PC-9 (cell line): ENCODE data around the gene C2orf69. TPM values are rescaled to one million over a fixed set of nuclear protein-coding genes. Genes with fewer than 3 reads are reported as not detected.
A peak's percentile ranks its signal among the peaks of the same experiment; 100 is the strongest.
"Not testable (repeated sequence)": the region's sequence is repeated elsewhere in the genome, so short reads cannot be mapped to it uniquely, and the experiment has no call there.

ENCODE experiments used
- BruUV-seq: library from RNA; stranded (reverse); fragments of 400-500 nt; replicated peaks from 2 replicates; lab custom pipeline; 2021; lab: Mats Ljungman, UMichigan
- CTCF ChIA-PET: fragments of 300-600 bp; sonication (Branson Sonifier 250); formaldehyde crosslinking; loops from one replicate; lab custom pipeline; 2022; ENCODE audit warnings: antibody characterized with exemption; lab: Charles Lee
- POLR2A ChIA-PET: fragments of 300-600 bp; sonication (Branson Sonifier 250); formaldehyde crosslinking; loops from one replicate; lab custom pipeline; 2022; ENCODE audit warnings: antibody characterized with exemption; ENCODE audit not compliant: unreplicated experiment; lab: Charles Lee
- DNase-seq, 2 experiments: peaks; one replicate each; pipeline versions ENCODE4 v3.0.0 to v3.0.0-alpha.2; 2015 to 2022; ENCODE audit warnings: mixed read lengths in 1 of 2
- H2AFZ ChIP-seq: fragments of 200-600 bp; sonication (generic); 2 replicates; pipeline ENCODE4 v1.8.1; 2017; ENCODE audit warnings: antibody characterized with exemption
- H3F3A ChIP-seq: fragments of 200-600 bp; sonication (generic); 2 replicates; pipeline ENCODE4 v1.8.1; 2017; ENCODE audit warnings: antibody characterized with exemption, mild to moderate bottlenecking, low read depth; ENCODE audit not compliant: insufficient read depth
- H3K27ac ChIP-seq: fragments of 200-600 bp; sonication (generic); 2 replicates; pipeline ENCODE4 v1.6.1; 2016; ENCODE audit warnings: mixed run types
- H3K27me3 ChIP-seq: fragments of 200-600 bp; sonication (generic); 2 replicates; pipeline ENCODE4 v1.6.1; 2016; ENCODE audit warnings: low read depth, mixed run types; ENCODE audit not compliant: insufficient read depth
- H3K36me3 ChIP-seq: fragments of 200-600 bp; sonication (generic); 2 replicates; pipeline ENCODE4 v1.6.1; 2016; ENCODE audit warnings: low read depth, mixed run types
- H3K4me1 ChIP-seq: fragments of 200-600 bp; sonication (generic); replicated peaks from 2 replicates; pipeline ENCODE4 v1.6.1; 2016; ENCODE audit warnings: mixed run types; ENCODE audit not compliant: insufficient read depth
- H3K4me2 ChIP-seq: fragments of 200-600 bp; sonication (generic); 2 replicates; pipeline ENCODE4 v1.6.1; 2017; ENCODE audit warnings: mixed run types
- H3K4me3 ChIP-seq: fragments of 200-600 bp; sonication (generic); 2 replicates; pipeline ENCODE4 v1.6.1; 2016; ENCODE audit warnings: mixed run types
- H3K79me2 ChIP-seq: fragments of 200-600 bp; sonication (generic); 2 replicates; pipeline ENCODE4 v1.6.1; 2017; ENCODE audit warnings: low read depth, mixed run types
- H3K9me2 ChIP-seq: fragments of 200-600 bp; sonication (generic); 2 replicates; pipeline ENCODE4 v1.8.1; 2017; ENCODE audit warnings: mild to moderate bottlenecking; ENCODE audit not compliant: insufficient read depth
- H3K9me3 ChIP-seq: fragments of 200-600 bp; sonication (generic); 2 replicates; pipeline ENCODE4 v1.8.1; 2016; ENCODE audit warnings: low read depth; ENCODE audit not compliant: insufficient read depth
- H4K20me1 ChIP-seq: fragments of 200-600 bp; sonication (generic); 2 replicates; pipeline ENCODE4 v1.8.1; 2017; ENCODE audit not compliant: insufficient read depth
- CTCF ChIP-seq: fragments of 200-600 bp; sonication (generic); conservative IDR thresholded peaks from 2 replicates; pipeline ENCODE4 v1.6.1; 2017; ENCODE audit warnings: mixed run types, antibody characterized with exemption, mild to moderate bottlenecking, moderate library complexity
- EZH2 ChIP-seq: fragments of 200-600 bp; sonication (generic); IDR thresholded peaks from 2 replicates; pipeline ENCODE4 v1.8.0; 2017; ENCODE audit warnings: antibody characterized with exemption, low read depth
- intact Hi-C: fragments of 100-400 bp; cut with micrococcal nuclease; formaldehyde crosslinking; loops from one replicate; pipeline ENCODE4 v1.10.0; 2022; ENCODE audit not compliant: unreplicated experiment
- total RNA-seq: library from RNA; stranded (reverse); gene quantifications from 2 replicates; pipeline ENCODE4 v1.2.3, GENCODE V29; 2021

C2orf69 gene
- total RNA-seq, 1 experiment from 2014 or later = 14.1 TPM

GRCh38 chr2:199911877-199912161, 726 bp downstream of the C2orf69 start:
- Histone ChIP-seq H3K4me3 (peak overlapping the region; percentile 94), H4K20me1 (peaks cover 4% of the 10 kb centered on the region; the same call in 1 of the 2 replicates), H3K4me1 (peaks cover 28% of the 10 kb centered on the region), H2AFZ (peak overlapping the region; percentile 94), H3F3A (peaks cover 9% of the 10 kb centered on the region), H3K36me3 (peaks cover 16% of the 10 kb centered on the region; the same call in 1 of the 2 replicates), H3K9me2 (no peaks in the 10 kb centered on the region), H3K4me2 (peak overlapping the region; percentile 93), H3K27ac (peak overlapping the region; percentile 79), H3K79me2 (peaks cover 51% of the 10 kb centered on the region), H3K9me3 (peaks cover 8% of the 10 kb centered on the region; the same call in 1 of the 2 replicates), H3K27me3 (no peaks in the 10 kb centered on the region)
- TF ChIP-seq CTCF (no peak), EZH2 (no peak)
- intact Hi-C loops = loop anchor here (10.0 kb wide), 1 partner anchor 457 kb away; the partner anchor contains the start of gene SATB2
- ChIA-PET POLR2A (no interaction called here), CTCF (no interaction called here)
- no peak for DNase-seq
- no TSS peak for BruUV-seq

GRCh38 chr2:199912553-199913114, 1.5 kb downstream of the C2orf69 start:
- peaks cover 28% of the 10 kb centered on the region for H3K4me1 ChIP-seq
- H3K9me2 ChIP-seq, BruUV-seq, CTCF ChIA-PET, H3F3A ChIP-seq, H4K20me1 ChIP-seq, H3K27me3 ChIP-seq, H3K27ac ChIP-seq, H2AFZ ChIP-seq, DNase-seq: not testable (repeated sequence)
- peak overlapping the region; percentile 94 for H3K4me3 ChIP-seq
- POLR2A ChIA-PET = interaction anchor here (0.7 kb wide), 1 partner anchor 229 kb away, joined by 3 read pairs; no protein-coding TSS in a partner anchor
- H3K79me2 ChIP-seq = peaks cover 59% of the 10 kb centered on the region
- intact Hi-C loops = loop anchor here (10.0 kb wide), 1 partner anchor 458 kb away; the partner anchor contains the start of gene SATB2
- H3K9me3 ChIP-seq = peaks cover 10% of the 10 kb centered on the region; the same call in 1 of the 2 replicates
- H3K36me3 ChIP-seq = peaks cover 21% of the 10 kb centered on the region; the same call in 1 of the 2 replicates
- peak overlapping the region; percentile 93 for H3K4me2 ChIP-seq

- no peak overlapping the region for H2AFZ ChIP-seq
- no peaks in the 10 kb centered on the region for H3K27me3 ChIP-seq
- H3K79me2 ChIP-seq = peaks cover 76% of the 10 kb centered on the region
- no peak overlapping the region for H3K27ac ChIP-seq
- BruUV-seq = no TSS peak
- POLR2A ChIA-PET = no interaction called here
- intact Hi-C loops = loop anchor here (10.0 kb wide), 1 partner anchor 460 kb away; the partner anchor contains the start of gene SATB2
- H3K4me1 ChIP-seq = peaks cover 28% of the 10 kb centered on the region
- no peak for DNase-seq
- H3K9me3 ChIP-seq = peaks cover 10% of the 10 kb centered on the region; the same call in 1 of the 2 replicates
- no peaks in the 10 kb centered on the region for H3K9me2 ChIP-seq
- H3K4me2 ChIP-seq = peak overlapping the region; percentile 32; the same call in 1 of the 2 replicates
- no peak for TF ChIP-seq CTCF
- no peak for TF ChIP-seq EZH2
- H3F3A ChIP-seq = peaks cover 9% of the 10 kb centered on the region
- peaks cover 4% of the 10 kb centered on the region; the same call in 1 of the 2 replicates for H4K20me1 ChIP-seq
- no peak overlapping the region for H3K4me3 ChIP-seq
- H3K36me3 ChIP-seq = peaks cover 21% of the 10 kb centered on the region; the same call in 1 of the 2 replicates
- CTCF ChIA-PET = interaction anchor here (0.6 kb wide), 1 partner anchor 547 kb away, joined by 3 read pairs; no protein-coding TSS in a partner anchor
Measured at GRCh38 chr2:199914372-199914958, 3.4 kb downstream of the C2orf69 start.
